GM19099 (cell line): ENCODE results near the gene CFAP221.

Experiments used
- POLR2A ChIP-seq: IDR thresholded peaks from 3 replicates; pipeline ENCODE4 v1.6.1; 2011; ENCODE audit warnings: low read depth; ENCODE audit not compliant: insufficient read length; ENCODE audit errors: extremely low read depth

The CFAP221 gene

GRCh38 chr2:119552902-119553301, 8.7 kb downstream of the CFAP221 start:
- TF ChIP-seq POLR2A: no peak

GRCh38 chr2:119553687-119554344, 9.6 kb downstream of the CFAP221 start:
- no peak for TF ChIP-seq POLR2A

- no peak for TF ChIP-seq POLR2A
Measured at GRCh38 chr2:119565481-119565880, 21.2 kb downstream of the CFAP221 start.

- TF ChIP-seq POLR2A: no peak
Measured at GRCh38 chr2:119567292-119567691, 23.0 kb downstream of the CFAP221 start.

- no peak for TF ChIP-seq POLR2A
Measured at GRCh38 chr2:119574108-119574815, 30.0 kb downstream of the CFAP221 start.

- TF ChIP-seq POLR2A: no peak
Measured at GRCh38 chr2:119574864-119575263, 30.6 kb downstream of the CFAP221 start.

GRCh38 chr2:119575439-119575838, 31.2 kb downstream of the CFAP221 start:
- no peak for TF ChIP-seq POLR2A

GRCh38 chr2:119579424-119580295, 35.4 kb downstream of the CFAP221 start:
- no peak for TF ChIP-seq POLR2A

GRCh38 chr2:119580550-119581072, 36.4 kb downstream of the CFAP221 start:
- no peak for TF ChIP-seq POLR2A

GRCh38 chr2:119583291-119583690, 39.0 kb downstream of the CFAP221 start:
- no peak for TF ChIP-seq POLR2A

GRCh38 chr2:119584469-119584868, 40.2 kb downstream of the CFAP221 start:
- TF ChIP-seq POLR2A: no peak

- TF ChIP-seq POLR2A: no peak
Measured at GRCh38 chr2:119586085-119586484, 41.8 kb downstream of the CFAP221 start.

GRCh38 chr2:119590873-119591272, 46.6 kb downstream of the CFAP221 start:
- no peak for TF ChIP-seq POLR2A

- no peak for TF ChIP-seq POLR2A
Measured at GRCh38 chr2:119591523-119591922, 47.3 kb downstream of the CFAP221 start.

GRCh38 chr2:119592436-119592835, 48.2 kb downstream of the CFAP221 start:
- no peak for TF ChIP-seq POLR2A
